Panc1 (cell line): Measurements from ENCODE around the gene CERKL. TPM values are rescaled to one million over a fixed set of nuclear protein-coding genes. Genes with fewer than 3 reads are reported as not detected.

Source experiments
- ATAC-seq: fragments of 200-7000 bp; cut with Tn5 transposase; 2 replicates; pipeline ENCODE4 v1.9.1; 2020; ENCODE audit warnings: mild to moderate bottlenecking, moderate library complexity
- BruUV-seq: library from RNA; stranded (reverse); fragments of 400-500 nt; replicated peaks from 2 replicates; lab custom pipeline; 2021; lab: Mats Ljungman, UMichigan
- CTCF ChIA-PET: fragments of 300-600 bp; sonication (Branson Sonifier 250); formaldehyde crosslinking; loops from one replicate; lab custom pipeline; 2022; ENCODE audit warnings: antibody characterized with exemption; lab: Charles Lee
- POLR2A ChIA-PET: fragments of 300-600 bp; sonication (Branson Sonifier 250); formaldehyde crosslinking; loops from one replicate; lab custom pipeline; 2022; ENCODE audit warnings: antibody characterized with exemption; lab: Charles Lee
- DNase-seq: peaks from one replicate; pipeline ENCODE4 v3.0.0-alpha.2; 2010; ENCODE audit warnings: low read depth, low spot score
- H3K27ac ChIP-seq: 2 replicates; pipeline ENCODE4 v1.5.1; 2011; ENCODE audit warnings: mild to moderate bottlenecking, low read length, inconsistent platforms
- H3K27me3 ChIP-seq: fragments of 200-500 bp; sonication (Bioruptor generic); 2 replicates; pipeline ENCODE4 v1.6.0; 2014; ENCODE audit warnings: low read length, inconsistent platforms; ENCODE audit not compliant: control insufficient read depth, insufficient read depth
- H3K36me3 ChIP-seq: fragments of 200-500 bp; sonication (Bioruptor generic); 2 replicates; pipeline ENCODE4 v1.5.1; 2014; ENCODE audit warnings: inconsistent platforms, mild to moderate bottlenecking, low read length, moderate library complexity; ENCODE audit not compliant: control insufficient read depth, insufficient read depth
- H3K4me1 ChIP-seq: 2 replicates; pipeline ENCODE4 v1.5.1; 2011; ENCODE audit warnings: inconsistent platforms, mild to moderate bottlenecking, low read length, moderate library complexity; ENCODE audit not compliant: control insufficient read depth, insufficient read depth
- H3K4me3 ChIP-seq, 2 experiments: 2 replicates each; pipeline ENCODE4 v1.5.1; 2011 to 2012; ENCODE audit warnings: low read depth in 2 of 2, low read length in 2 of 2, mild to moderate bottlenecking in 2 of 2, inconsistent platforms in 1 of 2, moderate library complexity in 1 of 2
- H3K9me3 ChIP-seq: fragments of 200-500 bp; sonication (Bioruptor generic); 2 replicates; pipeline ENCODE4 v1.5.1; 2014; ENCODE audit warnings: low read depth, mild to moderate bottlenecking, inconsistent platforms, low read length, moderate library complexity; ENCODE audit not compliant: control insufficient read depth, insufficient read depth
- POLR2AphosphoS5 ChIP-seq: IDR thresholded peaks from 2 replicates; pipeline ENCODE4 v1.6.1; 2012; ENCODE audit warnings: mild to moderate bottlenecking, low read depth, low read length, moderate library complexity
- SIN3A ChIP-seq: IDR thresholded peaks from 2 replicates; pipeline ENCODE4 v1.6.1; 2012; ENCODE audit warnings: low read depth, mild to moderate bottlenecking, low read length, moderate library complexity, borderline replicate concordance; ENCODE audit not compliant: insufficient read depth
- TCF7L2 ChIP-seq: IDR thresholded peaks from 2 replicates; pipeline ENCODE4 v1.6.1; 2011; ENCODE audit warnings: mild to moderate bottlenecking, low read depth, low read length, inconsistent platforms
- in situ Hi-C: cut with HindIII; loops from 2 replicates; pipeline ENCODE4 v1.10.0; 2016; ENCODE audit warnings: low sequenced_read_pairs, low pct_unique_long_range_greater_than_20kb
- intact Hi-C: fragments of 100-400 bp; cut with micrococcal nuclease; formaldehyde crosslinking; loops from one replicate; pipeline ENCODE4 v1.10.0; 2022; ENCODE audit not compliant: unreplicated experiment
- total RNA-seq: library from RNA; stranded (reverse); gene quantifications from one replicate; pipeline ENCODE4 v1.2.1, GENCODE V29; 2021; ENCODE audit not compliant: unreplicated experiment
- TF ChIP-seq, protein P1 (sequence below): fragments of 450-650 bp; IDR thresholded peaks from 2 replicates; pipeline ENCODE4 v1.5.1; 2017; ENCODE audit warnings: mild to moderate bottlenecking
- TF ChIP-seq, protein P2 (sequence below), 2 experiments: IDR thresholded peaks; 2 replicates each; pipeline ENCODE4 v1.6.1; 2011 to 2012; ENCODE audit warnings: low read depth in 2 of 2, control low read depth in 1 of 2, low read length in 1 of 2, mild to moderate bottlenecking in 1 of 2, moderate library complexity in 1 of 2; ENCODE audit not compliant: insufficient read depth in 1 of 2

CERKL gene
- total RNA-seq, 1 experiment from 2014 or later = 0.87 TPM

DNA sequence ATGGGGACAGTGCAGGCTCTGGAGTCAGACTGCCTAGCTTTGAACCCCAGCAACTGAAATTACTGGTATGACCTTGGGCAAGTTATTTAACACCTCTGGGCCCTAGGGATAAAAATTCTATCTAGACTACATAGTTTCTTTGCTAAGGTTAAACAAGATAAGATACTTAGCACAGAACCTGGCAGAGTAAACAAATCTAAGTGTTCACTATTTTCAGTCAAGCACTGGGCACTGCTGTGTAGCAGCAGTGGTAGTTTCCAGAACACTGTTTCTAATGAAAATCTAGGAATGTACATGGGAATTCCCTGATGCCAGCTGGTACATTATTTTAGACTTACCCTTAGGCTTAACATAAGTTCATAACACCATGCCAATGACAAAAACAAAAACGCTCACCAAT is 17.2 kb downstream of the CERKL start:
- CTCF ChIA-PET = no interaction called here
- ATAC-seq = no peak
- intact Hi-C loops = no loop called here
- Histone ChIP-seq H3K36me3 (no peaks in the 10 kb centered on the region), H3K27me3 (peaks cover 2% of the 10 kb centered on the region; the same call in 1 of the 2 replicates), H3K4me1 (no peaks in the 10 kb centered on the region), H3K4me3 (no peak overlapping the region), H3K9me3 (no peaks in the 10 kb centered on the region), H3K27ac (no peak overlapping the region)
- no peak for DNase-seq
- BruUV-seq = no TSS peak
- POLR2A ChIA-PET = no interaction called here
- in situ Hi-C loops = no loop called here
- TF ChIP-seq SIN3A (no peak), POLR2AphosphoS5 (no peak), TCF7L2 (no peak)
- TF ChIP-seq, protein P1, sequence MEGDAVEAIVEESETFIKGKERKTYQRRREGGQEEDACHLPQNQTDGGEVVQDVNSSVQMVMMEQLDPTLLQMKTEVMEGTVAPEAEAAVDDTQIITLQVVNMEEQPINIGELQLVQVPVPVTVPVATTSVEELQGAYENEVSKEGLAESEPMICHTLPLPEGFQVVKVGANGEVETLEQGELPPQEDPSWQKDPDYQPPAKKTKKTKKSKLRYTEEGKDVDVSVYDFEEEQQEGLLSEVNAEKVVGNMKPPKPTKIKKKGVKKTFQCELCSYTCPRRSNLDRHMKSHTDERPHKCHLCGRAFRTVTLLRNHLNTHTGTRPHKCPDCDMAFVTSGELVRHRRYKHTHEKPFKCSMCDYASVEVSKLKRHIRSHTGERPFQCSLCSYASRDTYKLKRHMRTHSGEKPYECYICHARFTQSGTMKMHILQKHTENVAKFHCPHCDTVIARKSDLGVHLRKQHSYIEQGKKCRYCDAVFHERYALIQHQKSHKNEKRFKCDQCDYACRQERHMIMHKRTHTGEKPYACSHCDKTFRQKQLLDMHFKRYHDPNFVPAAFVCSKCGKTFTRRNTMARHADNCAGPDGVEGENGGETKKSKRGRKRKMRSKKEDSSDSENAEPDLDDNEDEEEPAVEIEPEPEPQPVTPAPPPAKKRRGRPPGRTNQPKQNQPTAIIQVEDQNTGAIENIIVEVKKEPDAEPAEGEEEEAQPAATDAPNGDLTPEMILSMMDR = no peak
- TF ChIP-seq, protein P2, sequence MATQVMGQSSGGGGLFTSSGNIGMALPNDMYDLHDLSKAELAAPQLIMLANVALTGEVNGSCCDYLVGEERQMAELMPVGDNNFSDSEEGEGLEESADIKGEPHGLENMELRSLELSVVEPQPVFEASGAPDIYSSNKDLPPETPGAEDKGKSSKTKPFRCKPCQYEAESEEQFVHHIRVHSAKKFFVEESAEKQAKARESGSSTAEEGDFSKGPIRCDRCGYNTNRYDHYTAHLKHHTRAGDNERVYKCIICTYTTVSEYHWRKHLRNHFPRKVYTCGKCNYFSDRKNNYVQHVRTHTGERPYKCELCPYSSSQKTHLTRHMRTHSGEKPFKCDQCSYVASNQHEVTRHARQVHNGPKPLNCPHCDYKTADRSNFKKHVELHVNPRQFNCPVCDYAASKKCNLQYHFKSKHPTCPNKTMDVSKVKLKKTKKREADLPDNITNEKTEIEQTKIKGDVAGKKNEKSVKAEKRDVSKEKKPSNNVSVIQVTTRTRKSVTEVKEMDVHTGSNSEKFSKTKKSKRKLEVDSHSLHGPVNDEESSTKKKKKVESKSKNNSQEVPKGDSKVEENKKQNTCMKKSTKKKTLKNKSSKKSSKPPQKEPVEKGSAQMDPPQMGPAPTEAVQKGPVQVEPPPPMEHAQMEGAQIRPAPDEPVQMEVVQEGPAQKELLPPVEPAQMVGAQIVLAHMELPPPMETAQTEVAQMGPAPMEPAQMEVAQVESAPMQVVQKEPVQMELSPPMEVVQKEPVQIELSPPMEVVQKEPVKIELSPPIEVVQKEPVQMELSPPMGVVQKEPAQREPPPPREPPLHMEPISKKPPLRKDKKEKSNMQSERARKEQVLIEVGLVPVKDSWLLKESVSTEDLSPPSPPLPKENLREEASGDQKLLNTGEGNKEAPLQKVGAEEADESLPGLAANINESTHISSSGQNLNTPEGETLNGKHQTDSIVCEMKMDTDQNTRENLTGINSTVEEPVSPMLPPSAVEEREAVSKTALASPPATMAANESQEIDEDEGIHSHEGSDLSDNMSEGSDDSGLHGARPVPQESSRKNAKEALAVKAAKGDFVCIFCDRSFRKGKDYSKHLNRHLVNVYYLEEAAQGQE (IDR thresholded peaks at IDR 0.05; ENCODE audit: insufficient read depth in 1 of 2, low read depth in 2 of 2, low read length in 1 of 2) = no peak

DNA sequence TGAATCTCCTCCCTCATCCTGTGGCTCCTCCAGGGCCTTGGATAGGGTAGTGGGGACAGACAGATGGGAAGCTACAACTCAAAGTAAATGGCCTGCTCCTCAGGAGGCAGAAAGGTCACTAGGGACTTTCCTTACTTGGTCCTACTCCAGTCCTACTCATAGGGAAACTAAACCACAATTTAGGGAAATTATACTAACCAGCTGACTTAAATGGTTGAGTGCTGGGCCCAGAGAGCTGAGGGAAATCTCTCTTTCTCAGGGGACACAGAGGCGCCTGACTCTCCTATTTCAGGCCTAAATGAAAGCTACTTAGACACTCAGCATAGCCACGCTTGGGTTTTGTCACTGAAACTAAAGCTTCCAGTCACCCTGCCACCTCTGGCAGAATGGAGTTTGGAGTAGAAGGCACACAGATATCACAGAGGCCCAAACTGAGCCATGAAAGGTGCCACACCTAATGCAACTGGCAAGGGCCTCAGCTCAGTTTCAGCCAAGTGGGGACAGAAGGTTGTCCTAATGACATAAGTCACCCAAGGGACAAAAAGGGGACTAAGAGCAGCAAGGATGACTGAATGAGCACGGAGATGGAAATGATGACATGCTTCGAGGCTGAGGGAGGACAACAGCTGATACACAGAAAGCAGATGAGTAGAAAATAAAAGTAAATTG is 24.0 kb downstream of the CERKL start:
- ChIA-PET CTCF (no interaction called here), POLR2A (no interaction called here)
- Histone ChIP-seq H3K4me3 (no peak overlapping the region), H3K27me3 (peaks cover 2% of the 10 kb centered on the region; the same call in 1 of the 2 replicates), H3K36me3 (no peaks in the 10 kb centered on the region), H3K9me3 (no peaks in the 10 kb centered on the region), H3K27ac (no peak overlapping the region), H3K4me1 (no peaks in the 10 kb centered on the region)
- TF ChIP-seq, protein P2 (IDR thresholded peaks at IDR 0.05; ENCODE audit: insufficient read depth in 1 of 2, low read depth in 2 of 2, low read length in 1 of 2) = no peak
- TF ChIP-seq TCF7L2 = no peak
- TF ChIP-seq, protein P1 = no peak
- TF ChIP-seq POLR2AphosphoS5 = no peak
- TF ChIP-seq SIN3A = no peak
- DNase-seq (no peak), ATAC-seq (no peak)
- BruUV-seq = no TSS peak
- in situ Hi-C loops = no loop called here
- intact Hi-C loops = no loop called here
